ENCODE results near the gene FAT4. TPM values are rescaled to one million over a fixed set of nuclear protein-coding genes. Genes with fewer than 3 reads are reported as not detected.

FAT4 gene
- total RNA-seq, 4 donors from 2014 or later, result 37.4 to 71.2 (median 41.1) TPM

DNA sequence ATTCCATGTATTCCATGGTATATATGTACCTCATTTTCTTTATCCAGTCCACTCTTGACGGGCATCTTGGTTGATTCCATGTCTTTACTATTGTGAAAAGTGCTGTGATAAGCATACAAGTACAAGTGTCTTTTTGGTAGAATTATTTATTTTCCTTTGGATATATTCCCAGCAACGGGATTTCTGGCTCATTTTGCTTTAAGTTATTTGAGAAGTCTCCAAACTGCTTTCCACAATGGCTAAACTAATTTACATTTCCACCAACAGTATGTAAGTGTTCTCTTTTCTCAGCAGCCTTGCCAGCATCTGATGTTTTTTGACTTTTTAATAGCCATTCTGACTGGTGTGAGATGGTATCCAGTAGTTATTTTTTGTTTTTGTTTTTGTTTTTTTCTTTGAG lies 17.6 kb upstream of the FAT4 start:
- Histone ChIP-seq H3K4me3 (no peak overlapping the region), H3K9me3 (no peaks in the 10 kb centered on the region), H3K27ac (no peak overlapping the region), H3K4me1 (no peaks in the 10 kb centered on the region), H3K27me3 (no peaks in the 10 kb centered on the region), H3K36me3 (no peaks in the 10 kb centered on the region)
- no peak for ATAC-seq
- 23 to 35% methylated on average over 2 of the region's 2 CpGs for WGBS, 2 donors (ENCODE audit: low coverage in 1 of 2)
- TF ChIP-seq EP300 (IDR thresholded peaks at IDR 0.05) (no peak), POLR2A (IDR thresholded peaks at IDR 0.05) (no peak)
- TF ChIP-seq, protein P1, sequence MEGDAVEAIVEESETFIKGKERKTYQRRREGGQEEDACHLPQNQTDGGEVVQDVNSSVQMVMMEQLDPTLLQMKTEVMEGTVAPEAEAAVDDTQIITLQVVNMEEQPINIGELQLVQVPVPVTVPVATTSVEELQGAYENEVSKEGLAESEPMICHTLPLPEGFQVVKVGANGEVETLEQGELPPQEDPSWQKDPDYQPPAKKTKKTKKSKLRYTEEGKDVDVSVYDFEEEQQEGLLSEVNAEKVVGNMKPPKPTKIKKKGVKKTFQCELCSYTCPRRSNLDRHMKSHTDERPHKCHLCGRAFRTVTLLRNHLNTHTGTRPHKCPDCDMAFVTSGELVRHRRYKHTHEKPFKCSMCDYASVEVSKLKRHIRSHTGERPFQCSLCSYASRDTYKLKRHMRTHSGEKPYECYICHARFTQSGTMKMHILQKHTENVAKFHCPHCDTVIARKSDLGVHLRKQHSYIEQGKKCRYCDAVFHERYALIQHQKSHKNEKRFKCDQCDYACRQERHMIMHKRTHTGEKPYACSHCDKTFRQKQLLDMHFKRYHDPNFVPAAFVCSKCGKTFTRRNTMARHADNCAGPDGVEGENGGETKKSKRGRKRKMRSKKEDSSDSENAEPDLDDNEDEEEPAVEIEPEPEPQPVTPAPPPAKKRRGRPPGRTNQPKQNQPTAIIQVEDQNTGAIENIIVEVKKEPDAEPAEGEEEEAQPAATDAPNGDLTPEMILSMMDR (IDR thresholded peaks at IDR 0.05), result no peak

DNA sequence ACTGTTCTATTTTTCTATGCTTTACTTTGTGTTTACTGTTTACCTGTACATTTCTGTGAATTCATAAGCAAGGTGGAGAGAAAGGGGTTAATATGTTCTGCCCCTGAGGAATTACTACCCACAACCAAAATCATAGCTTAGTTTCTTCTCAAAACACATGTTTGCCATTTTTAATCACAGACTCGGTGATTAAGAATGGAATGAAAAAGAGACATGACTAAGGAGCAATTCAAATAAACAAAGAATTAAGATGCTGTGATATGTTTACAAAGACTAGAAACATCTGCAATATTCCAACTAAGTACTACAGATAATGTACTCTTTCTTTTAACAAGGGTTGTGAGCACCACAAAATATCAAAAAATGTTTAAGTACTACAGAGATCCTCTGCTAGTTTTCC lies 11.7 kb upstream of the FAT4 start:
- 20% methylated on average over 1 of the region's 1 CpG; no CpG with 5 or more reads in 1 of the 2 donors for WGBS, 2 donors (ENCODE audit: low coverage in 1 of 2)
- Histone ChIP-seq H3K9me3 (no peaks in the 10 kb centered on the region), H3K36me3 (no peaks in the 10 kb centered on the region), H3K4me1 (no peaks in the 10 kb centered on the region), H3K27me3 (no peaks in the 10 kb centered on the region), H3K4me3 (no peak overlapping the region), H3K27ac (no peak overlapping the region)
- no peak for ATAC-seq
- no peak for TF ChIP-seq EP300 (IDR thresholded peaks at IDR 0.05)
- TF ChIP-seq POLR2A (IDR thresholded peaks at IDR 0.05), result no peak
- TF ChIP-seq POLR2AphosphoS5 (IDR thresholded peaks at IDR 0.05), result no peak
- TF ChIP-seq, protein P1 (IDR thresholded peaks at IDR 0.05), result no peak

DNA sequence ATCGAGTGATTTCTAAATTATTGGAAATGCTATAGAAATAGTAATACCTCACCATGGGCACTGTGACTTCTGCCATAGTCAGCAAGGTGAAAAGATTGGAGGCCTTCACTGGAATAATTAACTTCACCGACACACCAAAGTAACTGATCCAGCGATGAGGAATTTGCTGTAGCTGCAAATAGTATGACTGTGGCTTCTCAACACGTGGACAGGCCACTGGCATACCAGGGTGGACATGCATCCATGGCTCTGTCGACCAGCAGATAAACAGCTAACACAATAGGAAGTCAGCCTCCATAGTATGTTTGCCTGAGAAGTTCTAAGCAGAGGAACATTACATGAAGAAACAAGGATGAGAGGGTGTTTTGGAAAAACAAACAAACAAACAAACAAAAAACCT lies 10.9 kb upstream of the FAT4 start:
- Histone ChIP-seq H3K9me3 (no peaks in the 10 kb centered on the region), H3K4me3 (no peak overlapping the region), H3K36me3 (no peaks in the 10 kb centered on the region), H3K27ac (no peak overlapping the region), H3K4me1 (no peaks in the 10 kb centered on the region), H3K27me3 (no peaks in the 10 kb centered on the region)
- 82 to 84% methylated on average over 5 of the region's 5 CpGs for WGBS, 2 donors (ENCODE audit: low coverage in 1 of 2)
- TF ChIP-seq, protein P1 (IDR thresholded peaks at IDR 0.05), result no peak
- no peak for ATAC-seq

DNA sequence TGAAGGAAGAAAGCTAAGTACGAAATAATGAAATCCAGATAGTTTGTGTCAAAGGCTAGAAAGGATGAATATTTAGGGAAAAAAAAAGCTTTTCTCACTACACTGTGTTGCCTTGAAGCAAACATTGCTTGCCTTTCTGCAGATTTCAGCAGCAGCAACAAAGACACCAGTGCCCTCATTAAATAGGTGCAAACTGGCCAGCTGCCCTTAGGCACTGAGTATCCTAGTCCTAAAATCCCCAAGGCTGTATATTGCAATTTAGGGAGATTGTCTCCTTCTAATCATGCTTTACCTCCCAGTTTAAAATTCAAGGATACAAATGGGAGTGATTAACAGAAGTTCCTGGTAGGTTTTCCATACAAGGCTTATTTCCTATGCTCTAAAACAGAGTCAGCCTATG lies 8.6 kb upstream of the FAT4 start:
- 93 to 100% methylated on average over 1 of the region's 1 CpG for WGBS, 2 donors (ENCODE audit: low coverage in 1 of 2)
- no peak for ATAC-seq
- no peaks in the 10 kb centered on the region for H3K36me3 ChIP-seq
- TF ChIP-seq, protein P1 (IDR thresholded peaks at IDR 0.05), result no peak
- no peak for TF ChIP-seq POLR2AphosphoS5 (IDR thresholded peaks at IDR 0.05)
- no peak for TF ChIP-seq POLR2A (IDR thresholded peaks at IDR 0.05)
- TF ChIP-seq EP300 (IDR thresholded peaks at IDR 0.05), result no peak
- no peak overlapping the region for H3K4me3 ChIP-seq
- no peak overlapping the region for H3K27ac ChIP-seq
- no peaks in the 10 kb centered on the region for H3K4me1 ChIP-seq
- H3K27me3 ChIP-seq, result no peaks in the 10 kb centered on the region
- peaks cover 0 to 8% (median 0%) of the 10 kb centered on the region in 3 donors for H3K9me3 ChIP-seq

DNA sequence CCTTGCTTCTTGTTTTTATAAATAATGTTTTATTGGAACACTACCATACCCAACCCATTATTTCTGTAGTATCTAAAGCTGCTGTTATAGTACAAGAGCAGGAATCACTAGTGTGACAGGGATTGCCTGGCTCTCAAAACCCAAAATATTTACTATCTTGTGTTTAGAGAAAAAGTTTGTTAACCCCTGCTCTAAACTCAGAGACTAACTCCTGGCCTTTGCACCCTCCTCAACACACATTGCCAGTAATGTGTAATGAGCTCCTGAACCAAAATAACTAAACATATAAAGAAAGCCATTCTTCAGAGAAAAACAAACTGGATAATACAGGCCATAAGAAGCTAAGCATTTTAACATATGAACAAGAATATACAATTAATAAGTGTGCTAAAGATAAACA lies 8.2 kb upstream of the FAT4 start:
- H3K4me3 ChIP-seq, result no peak overlapping the region
- H3K27me3 ChIP-seq, result no peaks in the 10 kb centered on the region
- TF ChIP-seq EP300 (IDR thresholded peaks at IDR 0.05) (no peak), POLR2AphosphoS5 (IDR thresholded peaks at IDR 0.05) (no peak), POLR2A (IDR thresholded peaks at IDR 0.05) (no peak)
- TF ChIP-seq, protein P1 (IDR thresholded peaks at IDR 0.05), result no peak
- H3K27ac ChIP-seq, result no peak overlapping the region
- ATAC-seq, result no peak
- peaks cover 0 to 8% (median 0%) of the 10 kb centered on the region in 3 donors for H3K9me3 ChIP-seq
- no peaks in the 10 kb centered on the region for H3K4me1 ChIP-seq
- H3K36me3 ChIP-seq, result no peaks in the 10 kb centered on the region

All from gastroesophageal sphincter (tissue), 4 donors.